Nephron (organoid): ENCODE measurements around the gene KNL1.
"Not testable (repeated sequence)": the region's sequence is repeated elsewhere in the genome, so short reads cannot be mapped to it uniquely, and the experiment has no call there.

ENCODE experiments used
- H3K27ac Mint-ChIP-seq, 3 experiments: 2 replicates each; pipeline ENCODE4 v1.8.0; 2020; ENCODE audit warnings: mixed read lengths in 3 of 3, mild to moderate bottlenecking in 2 of 3, moderate library complexity in 1 of 3
- H3K27me3 Mint-ChIP-seq: 2 replicates; pipeline ENCODE4 v1.8.0; 2021; ENCODE audit warnings: low read depth, mild to moderate bottlenecking, moderate library complexity, mixed read lengths
- H3K36me3 Mint-ChIP-seq: 2 replicates; pipeline ENCODE4 v1.8.0; 2020; ENCODE audit warnings: low read depth, mixed read lengths
- H3K4me1 Mint-ChIP-seq: 2 replicates; pipeline ENCODE4 v1.8.0; 2020; ENCODE audit warnings: mixed read lengths
- H3K4me3 Mint-ChIP-seq, 3 experiments: 2 replicates each; pipeline ENCODE4 v1.8.0; 2020; ENCODE audit warnings: mild to moderate bottlenecking in 3 of 3, mixed read lengths in 3 of 3, moderate library complexity in 2 of 3
- H3K9me3 Mint-ChIP-seq: 2 replicates; pipeline ENCODE4 v1.8.0; 2020; ENCODE audit warnings: mixed read lengths
- CTCF ChIP-seq, 3 experiments: fragments of 200-600 bp; sonication (generic); IDR thresholded peaks; one replicate each; pipeline ENCODE4 v1.5.0; 2021; ENCODE audit warnings: antibody characterized with exemption in 3 of 3; ENCODE audit not compliant: unreplicated experiment in 3 of 3

Gene KNL1

GRCh38 chr15:40647523-40647922, 53.5 kb downstream of the KNL1 start:
- Mint-ChIP-seq H3K27ac (no peak overlapping the region), H3K4me3 (no peak overlapping the region), H3K36me3 (peaks cover 7% of the 10 kb centered on the region), H3K9me3 (no peaks in the 10 kb centered on the region), H3K4me1 (no peaks in the 10 kb centered on the region), H3K27me3 (no peaks in the 10 kb centered on the region)
- TF ChIP-seq CTCF (IDR thresholded peaks at IDR 0.05; ENCODE audit: unreplicated experiment in 3 of 3): no peak

- H3K27ac Mint-ChIP-seq: no peak overlapping the region
- no peaks in the 10 kb centered on the region for H3K4me1 Mint-ChIP-seq
- H3K9me3 Mint-ChIP-seq: no peaks in the 10 kb centered on the region
- H3K4me3 Mint-ChIP-seq: no peak overlapping the region
- peaks cover 16% of the 10 kb centered on the region for H3K36me3 Mint-ChIP-seq
- no peaks in the 10 kb centered on the region for H3K27me3 Mint-ChIP-seq
- TF ChIP-seq CTCF (IDR thresholded peaks at IDR 0.05; ENCODE audit: unreplicated experiment in 3 of 3): no peak
These were observed 56.4 kb downstream of the KNL1 start for GRCh38 chr15:40650479-40650878.

DNA sequence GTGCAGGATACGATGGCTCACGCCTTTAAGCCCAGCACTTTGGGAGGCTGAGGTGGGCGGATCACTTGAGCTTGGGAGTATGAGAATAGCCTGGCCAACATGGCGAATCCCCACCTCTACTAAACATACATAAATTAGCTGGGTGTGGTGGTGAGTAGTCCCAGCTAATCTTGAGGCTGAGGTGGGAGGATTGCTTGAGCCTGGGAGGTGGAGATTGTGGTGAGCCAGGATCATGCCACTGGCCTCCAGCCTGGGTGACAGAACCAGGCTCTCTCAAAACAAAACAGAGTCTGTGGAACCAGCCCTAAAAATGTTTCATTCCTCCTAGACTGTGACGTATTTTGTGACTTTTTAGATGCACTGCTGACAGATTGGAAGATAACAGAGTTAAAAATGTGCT, 66.6 kb downstream of the KNL1 start:
- TF ChIP-seq CTCF (IDR thresholded peaks at IDR 0.05; ENCODE audit: unreplicated experiment in 3 of 3): no peak
- no peak overlapping the region for H3K27ac Mint-ChIP-seq
- no peaks in the 10 kb centered on the region for H3K27me3 Mint-ChIP-seq
- no peaks in the 10 kb centered on the region for H3K4me1 Mint-ChIP-seq
- peaks cover 18% of the 10 kb centered on the region for H3K36me3 Mint-ChIP-seq
- no peak overlapping the region for H3K4me3 Mint-ChIP-seq
- no peaks in the 10 kb centered on the region for H3K9me3 Mint-ChIP-seq

- Mint-ChIP-seq H3K4me3 (no peak overlapping the region), H3K9me3 (no peaks in the 10 kb centered on the region), H3K36me3 (peaks cover 4% of the 10 kb centered on the region), H3K27ac (no peak overlapping the region), H3K4me1 (no peaks in the 10 kb centered on the region), H3K27me3 (no peaks in the 10 kb centered on the region)
- TF ChIP-seq CTCF (IDR thresholded peaks at IDR 0.05; ENCODE audit: unreplicated experiment in 3 of 3): no peak
These were observed 70.9 kb downstream of the KNL1 start for GRCh38 chr15:40664909-40665308.

GRCh38 chr15:40676290-40676689, 82.2 kb downstream of the KNL1 start:
- not testable (repeated sequence) for H3K27me3 Mint-ChIP-seq

GRCh38 chr15:40676906-40677305, 82.9 kb downstream of the KNL1 start:
- not testable (repeated sequence) for H3K36me3 Mint-ChIP-seq, H3K4me1 Mint-ChIP-seq

More at GRCh38 chr15:40676290-40676689, 82.2 kb downstream of the KNL1 start:
- not testable (repeated sequence) for H3K4me1 Mint-ChIP-seq, H3K4me3 Mint-ChIP-seq, H3K36me3 Mint-ChIP-seq, H3K9me3 Mint-ChIP-seq, H3K27ac Mint-ChIP-seq

DNA sequence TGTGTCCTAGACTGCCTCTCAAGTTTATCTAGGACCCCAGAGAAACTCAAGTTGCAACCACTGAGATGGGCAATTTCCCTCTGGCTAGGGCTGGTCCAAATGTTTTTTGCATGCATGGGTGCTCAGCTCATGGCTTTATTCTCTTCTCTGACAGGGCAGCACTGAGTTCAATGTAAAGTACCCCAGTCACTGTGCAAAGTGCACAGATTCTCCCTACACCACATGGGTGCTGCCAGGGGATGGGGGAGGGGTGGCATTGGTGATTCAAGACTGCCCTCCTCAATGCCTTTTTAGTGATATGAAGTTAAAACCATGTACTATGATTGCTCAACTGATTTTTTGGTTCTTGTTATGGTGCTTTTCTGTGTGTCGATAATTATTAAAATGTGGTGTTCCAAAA, 86.1 kb downstream of the KNL1 start:
- Mint-ChIP-seq H3K4me1 (no peaks in the 10 kb centered on the region), H3K27ac (no peak overlapping the region), H3K4me3 (no peak overlapping the region), H3K27me3 (no peaks in the 10 kb centered on the region), H3K9me3 (peaks cover 5% of the 10 kb centered on the region), H3K36me3 (peaks cover 4% of the 10 kb centered on the region)
- no peak for TF ChIP-seq CTCF (IDR thresholded peaks at IDR 0.05; ENCODE audit: unreplicated experiment in 3 of 3)

More at GRCh38 chr15:40676906-40677305, 82.9 kb downstream of the KNL1 start:
- H3K27me3 Mint-ChIP-seq, H3K4me3 Mint-ChIP-seq, H3K9me3 Mint-ChIP-seq, H3K27ac Mint-ChIP-seq: not testable (repeated sequence)

- H3K4me1 Mint-ChIP-seq, H3K27me3 Mint-ChIP-seq, H3K4me3 Mint-ChIP-seq, H3K27ac Mint-ChIP-seq, H3K36me3 Mint-ChIP-seq, H3K9me3 Mint-ChIP-seq: not testable (repeated sequence)
These were observed 86.9 kb downstream of the KNL1 start for GRCh38 chr15:40680959-40681358.
